Endodermal cell (in vitro differentiated cells): ENCODE data around the gene TIPARP. TPM values are rescaled to one million over a fixed set of nuclear protein-coding genes. Genes with fewer than 3 reads are reported as not detected.
"Not testable (repeated sequence)": the region's sequence is repeated elsewhere in the genome, so short reads cannot be mapped to it uniquely, and the experiment has no call there.

Source experiments
- DNase-seq: peaks from one replicate; pipeline ENCODE4 v3.0.0-alpha.2; 2017
- H3K27ac ChIP-seq: 2 replicates; pipeline ENCODE4 v1.5.1; 2013; ENCODE audit warnings: mild to moderate bottlenecking, low read depth, low read length, moderate library complexity
- H3K27me3 ChIP-seq: 2 replicates; pipeline ENCODE4 v1.6.1; 2013; ENCODE audit warnings: mild to moderate bottlenecking, low read length, moderate library complexity; ENCODE audit not compliant: insufficient read depth, control insufficient read depth, poor library complexity, severe bottlenecking
- H3K36me3 ChIP-seq: 2 replicates; pipeline ENCODE4 v1.7.0; 2013; ENCODE audit warnings: mild to moderate bottlenecking, low read length, moderate library complexity; ENCODE audit not compliant: control insufficient read depth, insufficient read depth
- H3K4me1 ChIP-seq: one replicate; pipeline ENCODE4 v1.7.0; 2013; ENCODE audit warnings: low read length; ENCODE audit not compliant: control insufficient read depth, insufficient read depth
- H3K4me3 ChIP-seq: 2 replicates; pipeline ENCODE4 v1.5.1; 2013; ENCODE audit warnings: mild to moderate bottlenecking, low read length, moderate library complexity
- H3K9ac ChIP-seq: 2 replicates; pipeline ENCODE4 v1.6.1; 2013; ENCODE audit warnings: mild to moderate bottlenecking, low read length, moderate library complexity; ENCODE audit not compliant: poor library complexity, severe bottlenecking; ENCODE audit errors: extremely low read depth
- H3K9me3 ChIP-seq: 2 replicates; pipeline ENCODE4 v1.6.1; 2013; ENCODE audit warnings: mild to moderate bottlenecking, low read length, moderate library complexity; ENCODE audit not compliant: control insufficient read depth
- H3K27ac Mint-ChIP-seq: 2 replicates; pipeline ENCODE4 v1.8.0; 2020; ENCODE audit warnings: mixed read lengths
- H3K27me3 Mint-ChIP-seq: 2 replicates; pipeline ENCODE4 v1.8.0; 2021; ENCODE audit warnings: mild to moderate bottlenecking, mixed read lengths; ENCODE audit not compliant: insufficient read depth
- H3K36me3 Mint-ChIP-seq: 2 replicates; pipeline ENCODE4 v1.8.0; 2020; ENCODE audit warnings: low read depth, mixed read lengths
- H3K4me1 Mint-ChIP-seq: 2 replicates; pipeline ENCODE4 v1.8.0; 2020; ENCODE audit warnings: mixed read lengths
- H3K4me3 Mint-ChIP-seq: 2 replicates; pipeline ENCODE4 v1.8.0; 2020; ENCODE audit warnings: mild to moderate bottlenecking, moderate library complexity, mixed read lengths
- H3K9me3 Mint-ChIP-seq: 2 replicates; pipeline ENCODE4 v1.8.0; 2020; ENCODE audit warnings: mild to moderate bottlenecking, mixed read lengths
- CTCF ChIP-seq: fragments of 200-600 bp; sonication (generic); conservative IDR thresholded peaks from 2 replicates; pipeline ENCODE4 v1.5.0; 2021; ENCODE audit warnings: antibody characterized with exemption, mild to moderate bottlenecking
- WGBS, 2 experiments: methylation state at CpG; one replicate each; pipeline versions ENCODE4 v1.1.5 to v1.1.7; 2013; ENCODE audit warnings: missing lambda C conversion rate in 2 of 2, mixed read lengths in 1 of 2; ENCODE audit not compliant: insufficient coverage in 1 of 2, insufficient read length in 1 of 2; 5-methylcytosine and 5-hydroxymethylcytosine counted together
- total RNA-seq, 2 donors: library from RNA; stranded (reverse); fragmentation: NEBNext Ultra II Directional in 1 of 2; extraction: Animal tissue kit (Norgen Biotek cat#: 25700) in 1 of 2; gene quantifications; 2 replicates in 1 of 2; 3 replicates in 1 of 2; pipeline ENCODE4 v1.2.1, GENCODE V29; 2021

TIPARP gene
- total RNA-seq, 2 donors from 2014 or later = 27.1 to 34.3 TPM

GRCh38 chr3:156732715-156733421 lies 58.5 kb downstream of the TIPARP start:
- Mint-ChIP-seq H3K4me3 (no peak overlapping the region), H3K9me3 (peaks cover 3% of the 10 kb centered on the region), H3K4me1 (peaks cover 26% of the 10 kb centered on the region), H3K36me3 (no peaks in the 10 kb centered on the region), H3K27me3 (no peaks in the 10 kb centered on the region), H3K27ac (no peak overlapping the region)
- Histone ChIP-seq H3K4me3 (no peak overlapping the region), H3K9me3 (no peaks in the 10 kb centered on the region), H3K36me3 (no peaks in the 10 kb centered on the region), H3K9ac (no peak overlapping the region), H3K27ac (no peak overlapping the region), H3K4me1 (peaks cover 5% of the 10 kb centered on the region), H3K27me3 (no peaks in the 10 kb centered on the region)
- DNase-seq = no peak
- 87 to 88% methylated on average over 3 to 4 of the region's 4 CpGs for WGBS, 2 experiments
- no peak for TF ChIP-seq CTCF

GRCh38 chr3:156734661-156735060 lies 60.3 kb downstream of the TIPARP start:
- H3K27me3 ChIP-seq, DNase-seq, H3K27ac Mint-ChIP-seq, H3K4me3 Mint-ChIP-seq, H3K4me3 ChIP-seq, H3K9ac ChIP-seq, H3K27ac ChIP-seq, H3K9me3 ChIP-seq, H3K9me3 Mint-ChIP-seq, H3K27me3 Mint-ChIP-seq, H3K36me3 ChIP-seq, H3K36me3 Mint-ChIP-seq: not testable (repeated sequence)
- WGBS, 2 experiments = 0 to 59% methylated on average over 1 to 3 of the region's 3 CpGs
- peaks cover 11% of the 10 kb centered on the region for H3K4me1 ChIP-seq
- peaks cover 32% of the 10 kb centered on the region for H3K4me1 Mint-ChIP-seq

DNA sequence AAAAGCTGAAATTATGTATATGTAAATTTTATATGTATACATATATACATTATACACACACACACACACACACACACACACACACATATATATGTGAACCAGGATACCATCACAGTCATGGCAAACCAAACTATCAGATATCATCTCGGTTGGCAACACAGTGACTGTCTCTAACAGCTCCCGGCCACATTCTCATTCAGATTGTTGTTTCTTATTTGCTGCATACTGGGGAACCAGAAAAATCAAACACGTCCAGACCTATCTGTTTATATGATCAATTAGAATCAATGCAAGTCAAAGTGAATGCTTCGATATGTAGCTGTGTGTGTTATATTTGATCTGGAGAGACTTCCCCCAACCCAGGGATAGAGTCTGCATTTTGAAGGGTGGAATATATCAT lies 61.1 kb downstream of the TIPARP start:
- no peak overlapping the region for H3K4me3 ChIP-seq
- Mint-ChIP-seq H3K4me3 (no peak overlapping the region), H3K36me3 (no peaks in the 10 kb centered on the region), H3K27ac (no peak overlapping the region), H3K9me3 (peaks cover 3% of the 10 kb centered on the region), H3K4me1 (peaks cover 34% of the 10 kb centered on the region), H3K27me3 (no peaks in the 10 kb centered on the region)
- WGBS, 2 experiments = 99 to 100% methylated on average over 2 to 3 of the region's 4 CpGs
- H3K27me3 ChIP-seq = no peaks in the 10 kb centered on the region
- H3K36me3 ChIP-seq = no peaks in the 10 kb centered on the region
- no peak for DNase-seq
- H3K4me1 ChIP-seq = peaks cover 11% of the 10 kb centered on the region
- H3K9me3 ChIP-seq = no peaks in the 10 kb centered on the region
- H3K27ac ChIP-seq = no peak overlapping the region
- TF ChIP-seq CTCF = no peak
- H3K9ac ChIP-seq = no peak overlapping the region

DNA sequence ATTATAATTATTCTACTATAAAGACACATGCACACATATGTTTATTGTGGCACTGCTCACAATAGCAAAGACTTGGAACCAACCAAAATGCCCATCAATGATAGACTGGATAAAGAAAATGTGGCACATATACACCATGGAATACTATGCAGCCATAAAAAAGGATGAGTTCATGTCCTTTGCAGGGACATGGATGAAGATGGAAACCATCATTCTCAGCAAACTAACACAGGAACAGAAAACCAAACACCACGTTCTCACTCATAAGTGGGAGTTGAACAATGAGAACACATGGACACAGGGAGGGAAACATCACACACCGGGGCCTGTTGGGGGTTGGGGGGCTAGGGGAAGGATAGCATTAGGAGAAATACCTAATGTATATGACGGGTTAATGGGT lies 62.7 kb downstream of the TIPARP start:
- not testable (repeated sequence) for H3K4me3 Mint-ChIP-seq, H3K9me3 ChIP-seq, H3K27me3 ChIP-seq, H3K4me3 ChIP-seq, H3K36me3 ChIP-seq, H3K27me3 Mint-ChIP-seq, DNase-seq, H3K36me3 Mint-ChIP-seq, H3K9ac ChIP-seq, H3K27ac ChIP-seq, H3K27ac Mint-ChIP-seq
- Mint-ChIP-seq H3K4me1 (peaks cover 31% of the 10 kb centered on the region), H3K9me3 (peaks cover 11% of the 10 kb centered on the region)
- WGBS, 2 experiments = 90% methylated on average over 2 of the region's 3 CpGs; no CpG with 5 or more reads in 1 of the 2 experiments
- H3K4me1 ChIP-seq = peaks cover 11% of the 10 kb centered on the region
